ENCODE data around the gene NTN3. TPM values are rescaled to one million over a fixed set of nuclear protein-coding genes. Genes with fewer than 3 reads are reported as not detected.

Gene NTN3
- total RNA-seq, 1 experiment from 2014 or later: 0.39 TPM

GRCh38 chr16:2471653-2472487 lies 773 bp downstream of the NTN3 start:
- Mint-ChIP-seq H3K27me3 (ENCODE audit: insufficient read depth, unreplicated experiment) (no peaks in the 10 kb centered on the region), H3K9me3 (ENCODE audit: unreplicated experiment) (no peaks in the 10 kb centered on the region), H3K27ac (ENCODE audit: unreplicated experiment) (no peak overlapping the region), H3K36me3 (ENCODE audit: insufficient read depth, unreplicated experiment) (peaks cover 10% of the 10 kb centered on the region), H3K4me3 (ENCODE audit: unreplicated experiment) (peak overlapping the region; percentile 45), H3K4me1 (ENCODE audit: low read depth, unreplicated experiment) (peaks cover 11% of the 10 kb centered on the region)
- no TSS peak for BruUV-seq (replicated peaks)
- TF ChIP-seq CTCF (IDR thresholded peaks at IDR 0.05; ENCODE audit: insufficient read depth in 1 of 2, low read depth in 1 of 2, low read length in 1 of 2, severe bottlenecking in 1 of 2, unreplicated experiment in 1 of 2): no peak
- intact Hi-C loops (cut with micrococcal nuclease; ENCODE audit: unreplicated experiment): no loop called here
- Histone ChIP-seq H3K36me3 (ENCODE audit: control insufficient read depth, insufficient read depth, low read length) (no peaks in the 10 kb centered on the region), H3K27me3 (replicated peaks; ENCODE audit: control insufficient read depth, insufficient read depth, low read length) (no peaks in the 10 kb centered on the region), H3K4me1 (peaks cover 38% of the 10 kb centered on the region), H3K4me3 (ENCODE audit: low read depth, low read length) (peak overlapping the region; percentile 14; the same call in 1 of the 2 replicates), H3K9me3 (no peaks in the 10 kb centered on the region)
- POLR2A ChIA-PET: interaction anchor here (1.0 kb wide), 1 partner anchor 12 kb away, joined by 4 read pairs; the partner anchor contains the start of gene TEDC2
- DNase-seq: no peak
- CTCF ChIA-PET: interaction anchor here (0.7 kb wide), 1 partner anchor 390 kb away, joined by 4 read pairs; no protein-coding TSS in a partner anchor

- BruUV-seq (replicated peaks): no TSS peak
- Mint-ChIP-seq H3K4me1 (ENCODE audit: low read depth, unreplicated experiment) (peaks cover 11% of the 10 kb centered on the region), H3K4me3 (ENCODE audit: unreplicated experiment) (peak overlapping the region; percentile 45), H3K27me3 (ENCODE audit: insufficient read depth, unreplicated experiment) (no peaks in the 10 kb centered on the region), H3K9me3 (ENCODE audit: unreplicated experiment) (no peaks in the 10 kb centered on the region), H3K27ac (ENCODE audit: unreplicated experiment) (no peak overlapping the region), H3K36me3 (ENCODE audit: insufficient read depth, unreplicated experiment) (peaks cover 10% of the 10 kb centered on the region)
- Histone ChIP-seq H3K9me3 (no peaks in the 10 kb centered on the region), H3K36me3 (ENCODE audit: control insufficient read depth, insufficient read depth, low read length) (no peaks in the 10 kb centered on the region), H3K27me3 (replicated peaks; ENCODE audit: control insufficient read depth, insufficient read depth, low read length) (no peaks in the 10 kb centered on the region), H3K4me1 (peaks cover 38% of the 10 kb centered on the region), H3K4me3 (ENCODE audit: low read depth, low read length) (no peak overlapping the region)
- ChIA-PET CTCF (no interaction called here), POLR2A (no interaction called here)
- DNase-seq: no peak
- intact Hi-C loops (cut with micrococcal nuclease; ENCODE audit: unreplicated experiment): no loop called here
- TF ChIP-seq CTCF (IDR thresholded peaks at IDR 0.05; ENCODE audit: insufficient read depth in 1 of 2, low read depth in 1 of 2, low read length in 1 of 2, severe bottlenecking in 1 of 2, unreplicated experiment in 1 of 2): no peak
These were observed 1.4 kb downstream of the NTN3 start for GRCh38 chr16:2472488-2472864.

- no peak overlapping the region for H3K27ac Mint-ChIP-seq (ENCODE audit: unreplicated experiment)
These were observed 1.9 kb downstream of the NTN3 start for GRCh38 chr16:2472885-2473445.

More at GRCh38 chr16:2472885-2473445, 1.9 kb downstream of the NTN3 start:
- Histone ChIP-seq H3K4me3 (ENCODE audit: low read depth, low read length) (peak overlapping the region; percentile 92), H3K4me1 (peaks cover 38% of the 10 kb centered on the region), H3K9me3 (no peaks in the 10 kb centered on the region), H3K36me3 (ENCODE audit: control insufficient read depth, insufficient read depth, low read length) (no peaks in the 10 kb centered on the region), H3K27me3 (replicated peaks; ENCODE audit: control insufficient read depth, insufficient read depth, low read length) (no peaks in the 10 kb centered on the region)
- Mint-ChIP-seq H3K9me3 (ENCODE audit: unreplicated experiment) (no peaks in the 10 kb centered on the region), H3K4me3 (ENCODE audit: unreplicated experiment) (peak overlapping the region; percentile 62), H3K27me3 (ENCODE audit: insufficient read depth, unreplicated experiment) (no peaks in the 10 kb centered on the region), H3K4me1 (ENCODE audit: low read depth, unreplicated experiment) (peaks cover 11% of the 10 kb centered on the region), H3K36me3 (ENCODE audit: insufficient read depth, unreplicated experiment) (peaks cover 10% of the 10 kb centered on the region)
- DNase-seq: no peak
- POLR2A ChIA-PET: no interaction called here
- intact Hi-C loops (cut with micrococcal nuclease; ENCODE audit: unreplicated experiment): no loop called here
- CTCF ChIA-PET: interaction anchor here (1.5 kb wide), 1 partner anchor 12 kb away, joined by 4 read pairs; no protein-coding TSS in a partner anchor
- BruUV-seq (replicated peaks): no TSS peak
- no peak for TF ChIP-seq CTCF (IDR thresholded peaks at IDR 0.05; ENCODE audit: insufficient read depth in 1 of 2, low read depth in 1 of 2, low read length in 1 of 2, severe bottlenecking in 1 of 2, unreplicated experiment in 1 of 2)

All from Caco-2 (cell line).